COLO668 (cell line): ENCODE results near the gene RAVER2.
"Not testable (repeated sequence)": the region's sequence is repeated elsewhere in the genome, so short reads cannot be mapped to it uniquely, and the experiment has no call there.

Experiments used
- DNase-seq: peaks from one replicate; lab custom pipeline; 2025; ENCODE audit not compliant: unreplicated experiment; lab: John Stamatoyannopoulos, UW

RAVER2 gene

DNA sequence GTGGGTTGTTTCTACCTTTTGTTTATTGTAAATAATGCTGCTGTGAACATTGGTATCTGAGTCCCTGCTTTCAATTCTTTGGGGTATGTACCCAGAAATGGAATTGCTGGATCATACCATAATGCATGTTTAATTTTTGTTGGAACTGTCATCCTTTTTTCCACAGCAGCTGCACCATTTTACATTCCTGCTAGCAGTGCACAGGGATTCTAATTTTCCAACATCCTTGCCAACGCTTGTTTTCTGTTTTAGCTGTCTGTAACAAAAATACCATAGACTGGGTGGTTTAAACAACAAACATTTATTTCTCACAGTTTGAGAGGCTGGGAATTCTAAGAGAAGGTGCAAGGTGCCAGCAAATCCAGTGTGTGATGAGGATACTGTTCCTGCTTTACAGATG, 65.1 kb downstream of the RAVER2 start:
- no peak for DNase-seq

DNA sequence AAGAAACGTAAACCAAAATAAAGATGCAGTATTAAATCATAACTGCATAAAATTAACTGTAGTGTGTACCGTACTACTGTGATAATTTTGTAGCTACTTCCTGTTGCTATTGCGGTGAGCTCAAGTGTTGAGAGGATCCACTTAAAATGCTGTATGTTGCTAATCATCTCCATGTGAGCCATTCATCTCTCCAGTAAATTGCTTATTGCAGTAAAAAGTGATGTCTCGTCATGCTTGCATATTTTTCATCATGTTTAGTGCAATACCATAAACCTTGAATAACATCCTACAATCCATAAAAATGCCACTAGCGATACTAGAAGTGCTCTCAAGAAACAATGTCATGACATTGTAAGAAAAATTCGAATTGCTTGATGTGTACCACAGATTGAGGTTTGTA, 66.3 kb downstream of the RAVER2 start:
- DNase-seq: no peak

DNA sequence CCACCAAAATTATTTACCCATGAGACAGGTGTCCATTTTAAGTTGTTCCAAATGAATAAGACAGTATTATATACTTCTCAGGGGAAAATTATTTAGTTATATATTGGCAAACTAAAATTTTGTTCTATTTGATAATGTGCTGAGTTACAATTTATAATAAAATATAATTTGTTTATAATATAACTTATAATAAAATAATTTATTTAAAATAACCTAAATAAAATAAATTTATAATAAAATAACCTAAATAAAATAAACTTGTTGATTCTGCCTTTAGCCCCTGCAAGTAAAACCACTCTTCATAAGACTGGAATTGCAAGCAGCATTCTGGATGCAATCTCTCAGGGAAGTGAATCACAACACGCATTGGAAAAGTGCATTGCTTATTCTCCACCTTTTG, 69.6 kb downstream of the RAVER2 start:
- no peak for DNase-seq

DNA sequence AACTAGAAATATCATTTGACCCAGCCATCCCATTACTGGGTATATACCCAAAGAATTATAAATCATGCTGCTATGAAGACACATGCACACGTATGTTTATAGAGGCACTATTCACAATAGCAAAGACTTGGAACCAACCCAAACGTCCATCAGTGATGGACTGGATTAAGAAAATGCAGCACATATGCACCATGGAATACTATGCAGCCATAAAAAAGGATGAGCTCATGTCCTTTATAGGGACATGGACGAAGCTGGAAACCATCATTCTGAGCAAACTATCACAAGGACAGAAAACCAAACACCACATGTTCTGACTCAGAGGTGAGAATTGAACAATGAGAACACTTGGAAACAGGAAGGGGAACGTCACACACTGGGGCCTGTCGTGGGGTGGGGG, 72.5 kb downstream of the RAVER2 start:
- not testable (repeated sequence) for DNase-seq

DNA sequence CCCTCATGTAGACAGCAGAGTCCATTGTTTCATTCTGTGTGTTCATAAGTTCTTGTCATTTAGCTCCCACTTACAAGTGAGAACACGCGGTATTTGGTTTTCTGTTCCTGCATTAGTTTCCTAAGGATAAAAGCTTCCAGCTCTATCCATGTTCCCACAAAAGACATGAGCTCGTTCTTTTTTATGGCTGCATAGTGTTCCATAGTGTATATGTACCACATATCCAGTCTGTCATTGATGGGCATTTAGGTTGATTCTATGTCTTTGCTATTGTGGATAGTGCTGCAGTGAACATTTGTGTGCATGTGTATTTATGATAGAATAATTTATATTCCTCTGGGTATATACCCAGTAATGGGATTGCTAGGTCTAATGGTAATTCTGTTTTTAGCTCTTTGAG, 75.7 kb downstream of the RAVER2 start:
- not testable (repeated sequence) for DNase-seq

DNA sequence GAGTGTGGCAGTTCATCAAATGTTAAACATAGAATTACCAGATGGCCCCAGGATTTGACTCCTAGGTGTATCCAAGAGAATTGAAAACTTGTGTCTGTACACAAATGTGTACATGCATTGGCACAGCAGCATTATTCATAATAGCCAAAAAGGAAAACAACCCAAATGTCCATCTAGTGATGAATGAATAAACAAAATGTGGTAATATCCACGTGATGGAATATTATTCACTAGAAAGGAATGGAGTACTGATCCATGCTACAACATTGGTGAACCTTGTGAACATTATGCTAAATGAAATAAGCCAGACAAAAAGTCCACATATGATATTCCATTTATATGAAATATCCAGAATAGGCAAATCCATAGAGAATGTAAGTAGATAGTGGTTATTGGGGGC, 77.7 kb downstream of the RAVER2 start:
- DNase-seq: no peak

DNA sequence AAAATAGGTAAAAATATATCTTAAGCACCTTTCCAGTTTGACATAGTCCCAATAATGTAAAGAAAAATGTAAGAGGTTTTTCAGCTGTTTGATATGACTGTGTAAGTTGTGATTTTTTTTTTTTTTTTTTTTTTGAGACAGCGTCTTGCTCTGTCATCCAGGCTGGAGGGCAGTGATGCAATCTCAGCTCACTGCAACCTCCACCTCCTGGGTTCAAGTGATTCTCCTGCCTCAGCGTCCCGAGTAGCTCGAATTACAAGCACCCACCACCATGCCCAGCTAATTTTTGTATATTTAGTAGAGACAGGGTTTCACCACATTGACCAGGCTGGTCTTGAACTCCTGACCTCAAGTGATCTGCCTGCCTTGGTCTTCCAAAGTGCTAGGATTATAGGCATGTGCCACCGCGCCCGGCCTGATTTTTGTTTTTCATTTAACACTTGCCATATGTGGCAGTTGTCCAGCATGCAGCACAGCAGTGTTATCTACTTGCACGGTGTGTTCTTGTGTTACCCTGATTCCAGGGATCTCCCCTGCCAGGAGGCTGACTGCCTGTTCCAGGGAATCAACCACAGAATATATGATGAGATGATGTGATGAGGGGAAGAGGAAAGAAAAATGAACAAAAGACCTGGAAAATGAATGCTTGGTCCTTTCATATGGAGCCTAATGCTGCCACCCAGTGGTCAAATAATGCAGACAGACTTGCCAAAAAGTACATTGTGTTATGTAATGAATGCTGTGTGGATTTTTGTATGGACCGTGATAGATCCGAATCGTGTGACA, 79.0 kb downstream of the RAVER2 start:
- peak; percentile 83 for DNase-seq

DNA sequence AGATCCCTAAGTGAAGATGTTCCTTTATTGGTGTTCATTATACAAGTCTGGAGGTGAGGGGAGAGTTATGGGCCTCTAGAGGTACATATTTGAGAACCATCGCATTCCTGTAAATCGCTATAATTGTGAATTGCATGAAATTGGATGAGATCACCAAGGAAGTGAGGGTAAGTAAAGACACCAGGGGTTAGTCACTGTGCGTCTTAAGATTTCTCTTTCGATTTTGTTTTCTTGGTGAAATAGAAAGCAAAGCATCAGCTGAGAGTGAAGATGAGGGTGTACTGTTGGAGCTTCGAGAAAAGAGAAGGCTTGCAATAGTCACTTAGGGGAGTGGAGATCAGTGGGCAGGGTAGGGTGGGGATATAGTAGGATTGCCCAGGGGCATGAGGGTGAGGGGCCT, 82.1 kb downstream of the RAVER2 start:
- DNase-seq: no peak

DNA sequence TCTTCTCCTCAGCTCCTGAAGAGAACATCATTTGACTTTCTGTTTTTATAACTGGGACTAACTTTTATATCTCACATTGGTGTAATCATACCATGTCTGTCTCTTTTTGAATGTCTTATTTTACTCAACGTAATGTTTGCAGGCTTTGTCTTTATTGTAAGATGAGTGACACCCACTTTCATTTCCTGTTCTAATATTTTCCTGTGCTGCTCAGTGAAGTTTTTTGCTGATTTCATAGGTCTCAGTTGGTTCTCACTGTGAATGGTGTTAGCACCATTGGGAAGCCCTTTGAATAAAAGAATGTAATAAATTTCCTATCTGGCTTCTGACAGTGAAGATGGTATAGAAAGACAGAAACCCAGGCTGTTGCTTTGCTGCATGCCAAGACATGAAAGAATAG, 84.0 kb downstream of the RAVER2 start:
- DNase-seq: no peak

DNA sequence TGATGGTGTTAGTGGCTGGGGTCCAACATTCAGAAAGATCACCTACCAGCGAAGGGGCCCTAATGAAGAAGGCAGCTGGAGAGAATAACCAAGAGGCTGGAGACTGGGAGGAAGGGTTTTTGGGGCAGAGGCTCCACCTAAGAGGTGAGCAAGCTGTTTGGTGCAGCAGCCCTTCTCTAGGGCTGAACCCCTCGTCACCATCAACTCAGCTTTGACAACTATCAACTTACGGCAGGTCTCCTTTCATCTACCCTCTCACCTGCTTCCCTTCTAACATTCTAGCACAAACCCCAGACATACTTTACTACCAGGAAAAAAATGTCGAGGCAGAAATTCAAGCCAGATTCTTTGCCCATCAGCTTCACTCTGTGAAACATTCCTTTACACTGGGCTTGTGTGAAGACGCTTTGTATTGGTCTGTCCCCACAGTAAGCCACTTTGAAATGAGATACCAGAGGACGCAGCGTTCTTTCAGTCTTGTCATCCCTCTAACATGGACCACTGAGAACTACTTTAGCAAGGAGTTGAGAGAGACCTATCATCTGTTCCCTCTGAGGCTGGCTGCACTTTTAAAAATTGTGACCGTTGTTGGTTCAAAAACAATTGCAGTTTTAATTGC, 84.6 kb downstream of the RAVER2 start:
- no peak for DNase-seq

DNA sequence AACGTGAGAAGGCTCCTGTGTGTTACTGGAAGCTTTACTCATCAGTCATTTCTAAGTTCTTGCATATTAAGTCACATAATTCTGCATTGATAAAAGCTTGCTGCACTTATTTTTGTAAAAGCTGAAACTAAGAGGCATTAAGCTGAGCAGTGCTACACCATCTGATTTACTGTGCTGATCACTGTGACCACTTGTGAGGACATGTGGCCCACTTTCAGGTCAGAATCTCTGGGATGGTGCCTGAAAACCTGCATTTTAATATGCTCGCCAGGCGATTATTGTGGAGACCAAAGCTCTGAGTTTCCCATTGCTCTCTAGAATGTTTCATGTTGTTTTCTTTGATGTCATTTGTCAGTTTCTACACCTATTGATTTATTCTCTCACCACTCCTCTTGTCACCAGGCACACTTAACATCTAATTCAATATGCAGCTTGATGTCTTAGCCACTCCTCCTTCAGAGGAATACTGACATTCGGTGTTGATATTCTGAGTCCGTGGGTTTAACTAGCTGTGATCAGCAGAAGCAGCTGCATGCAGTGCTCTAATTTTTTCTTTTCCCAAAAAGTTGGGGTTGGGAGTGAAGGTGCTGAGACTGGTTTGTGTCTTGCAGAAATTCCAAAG, 85.3 kb downstream of the RAVER2 start:
- no peak for DNase-seq

DNA sequence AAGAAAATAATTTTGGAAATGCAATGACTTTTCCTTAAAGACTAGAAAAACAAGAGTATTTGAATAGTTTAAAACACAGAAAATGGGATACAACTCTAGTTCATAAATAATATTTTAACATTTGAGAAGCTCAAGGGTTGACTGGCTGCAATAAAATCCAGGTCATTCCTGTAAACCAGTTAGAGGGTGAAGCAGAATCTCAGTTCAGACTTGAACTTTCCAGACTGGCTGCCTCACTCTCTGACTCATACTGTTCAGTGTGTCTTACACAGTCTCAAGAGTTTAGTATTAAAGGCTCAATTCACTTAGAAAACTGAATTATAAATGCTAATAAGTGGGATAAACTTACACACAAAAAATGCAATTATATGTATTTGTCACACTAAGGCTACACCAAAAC, 89.9 kb downstream of the RAVER2 start:
- DNase-seq: no peak

DNA sequence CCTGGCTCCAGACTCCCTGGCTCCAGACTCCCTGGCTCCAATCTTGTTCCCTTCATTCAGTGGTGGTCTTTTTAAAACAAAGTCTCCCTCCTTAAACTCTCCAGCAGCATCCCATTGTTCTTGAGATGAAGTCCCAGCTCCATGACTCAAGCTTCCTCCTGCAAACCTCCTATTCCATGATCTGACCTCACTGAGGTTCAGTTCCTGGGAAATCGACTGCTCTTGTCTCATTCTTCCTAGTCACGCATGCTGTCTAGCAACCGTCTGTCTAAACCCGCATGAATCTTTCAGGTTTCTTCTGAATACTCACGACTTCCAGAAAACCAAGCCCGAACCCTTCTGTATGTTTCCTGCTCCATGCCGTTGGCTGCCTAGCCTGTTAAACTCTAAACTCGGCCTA, 91.9 kb downstream of the RAVER2 start:
- no peak for DNase-seq

DNA sequence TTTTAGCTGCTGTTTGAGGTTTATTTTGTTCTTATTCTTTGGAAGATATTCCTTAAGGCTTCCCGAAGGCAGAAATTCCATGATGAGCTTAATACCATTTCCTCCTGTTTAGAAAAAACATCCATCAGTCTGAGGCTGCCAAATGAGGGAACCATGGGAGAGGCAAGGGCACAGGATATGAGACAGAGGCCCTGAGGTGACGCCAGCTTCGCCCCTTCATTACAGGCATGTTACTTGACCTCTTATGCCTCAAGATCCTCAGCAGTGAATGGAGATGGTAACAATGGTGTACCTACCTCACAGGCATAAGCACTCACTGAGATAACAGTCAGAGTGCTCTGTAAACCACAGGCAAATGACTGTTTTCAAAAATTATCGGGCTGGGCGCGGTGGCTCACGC, 93.6 kb downstream of the RAVER2 start:
- DNase-seq: no peak

DNA sequence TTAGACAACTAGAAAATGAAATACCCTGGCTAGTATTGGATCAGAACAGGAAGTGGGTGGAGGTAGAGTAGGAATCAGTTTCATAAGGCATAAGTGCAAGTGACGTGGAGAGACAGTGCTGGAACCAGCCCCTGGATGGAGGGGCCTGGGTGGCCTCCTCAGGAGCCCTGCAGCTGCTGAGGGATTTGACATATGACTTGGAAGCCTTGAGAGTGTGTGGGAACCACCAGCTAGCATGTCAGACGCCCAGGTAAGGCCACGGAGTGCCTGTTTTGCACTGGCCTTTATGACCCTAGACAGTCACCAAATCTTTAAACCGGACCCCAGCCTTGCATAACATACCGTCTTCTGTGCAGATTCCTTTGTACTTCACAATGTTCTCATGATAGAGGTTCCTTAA, 94.4 kb downstream of the RAVER2 start:
- DNase-seq: no peak

DNA sequence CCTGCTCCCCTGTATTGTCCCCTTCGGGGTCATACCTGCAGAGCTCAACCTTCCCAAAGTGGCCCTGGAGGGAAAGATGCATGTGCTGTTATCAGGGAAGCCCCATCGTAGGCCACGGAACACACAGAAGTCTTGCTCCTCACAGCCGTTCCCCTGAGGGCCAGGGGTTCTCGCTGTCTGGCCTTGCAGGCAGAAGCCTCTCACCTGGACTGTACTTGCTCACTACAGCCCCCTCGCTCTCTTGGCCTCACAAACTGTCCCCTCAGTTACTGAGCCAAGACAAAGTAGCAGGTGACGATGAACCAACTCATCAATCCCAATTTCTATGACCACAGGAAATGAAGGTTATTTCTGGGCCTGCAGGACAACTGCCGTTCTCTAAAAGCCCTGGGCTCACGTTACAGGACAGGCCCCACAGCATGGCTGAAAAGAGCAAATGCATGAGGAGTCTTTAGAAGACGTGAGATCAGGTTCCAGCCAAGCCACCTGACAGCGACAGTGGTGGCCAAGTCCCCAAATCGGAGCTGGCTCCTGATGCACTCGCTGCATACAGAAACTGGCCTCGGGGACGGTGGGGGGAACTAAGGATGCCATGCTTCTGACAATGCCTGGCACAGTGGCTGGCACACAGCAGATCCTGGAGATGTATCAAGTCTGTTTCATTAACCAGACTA, 95.0 kb downstream of the RAVER2 start:
- no peak for DNase-seq

DNA sequence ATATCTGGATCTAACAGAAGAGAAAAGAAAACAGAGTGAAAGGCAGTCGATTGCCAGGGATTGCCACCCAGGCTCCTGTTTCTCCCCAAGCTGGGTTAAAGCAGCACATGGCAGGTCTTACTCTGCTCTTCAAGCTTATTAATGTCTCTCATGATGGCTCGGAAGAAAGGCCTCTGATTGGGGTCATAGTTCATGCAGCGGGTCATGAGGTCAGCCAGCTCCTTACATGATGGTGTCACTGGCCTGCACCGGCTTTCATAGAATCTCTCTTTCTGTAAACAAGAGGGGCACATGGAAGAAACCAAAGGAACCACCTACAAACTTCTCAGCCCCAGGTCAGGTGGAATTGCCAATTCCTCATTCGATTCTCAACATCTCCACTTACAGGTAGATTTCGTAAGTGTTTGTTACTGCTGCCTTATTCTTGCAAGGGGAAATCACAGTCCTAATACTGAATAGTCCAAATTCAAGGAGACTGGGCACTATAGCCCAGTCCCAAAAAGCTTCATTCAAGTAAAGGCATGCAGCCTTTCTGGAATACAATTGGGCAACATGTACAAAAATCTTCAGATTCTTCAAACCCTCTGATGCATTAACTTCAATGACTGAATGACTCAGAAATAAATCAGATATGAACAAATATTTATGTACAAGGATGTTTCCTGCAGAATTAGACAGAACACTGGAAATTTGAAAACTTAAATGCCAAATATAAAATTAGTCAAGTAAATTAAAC, 96.6 kb downstream of the RAVER2 start:
- no peak for DNase-seq

DNA sequence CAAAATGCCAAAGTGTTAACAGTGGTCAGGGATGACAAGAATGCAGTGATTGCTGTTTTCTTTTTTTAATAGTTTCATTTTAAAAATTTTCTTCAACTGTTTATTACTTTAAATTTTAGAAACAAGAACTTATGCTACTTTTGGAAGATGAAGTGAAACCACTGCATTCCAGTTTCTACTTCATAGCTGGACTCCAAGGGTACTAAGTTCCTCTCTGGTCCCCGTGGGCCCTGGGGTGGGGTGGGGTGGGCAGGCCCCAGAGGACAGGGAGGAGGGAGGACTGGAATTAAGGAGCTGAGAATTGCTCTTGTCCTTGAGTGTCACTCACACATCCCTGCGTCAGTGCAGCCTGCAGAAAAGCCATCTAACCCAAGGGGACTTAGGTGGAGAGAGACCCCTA, 97.3 kb downstream of the RAVER2 start:
- DNase-seq: no peak

DNA sequence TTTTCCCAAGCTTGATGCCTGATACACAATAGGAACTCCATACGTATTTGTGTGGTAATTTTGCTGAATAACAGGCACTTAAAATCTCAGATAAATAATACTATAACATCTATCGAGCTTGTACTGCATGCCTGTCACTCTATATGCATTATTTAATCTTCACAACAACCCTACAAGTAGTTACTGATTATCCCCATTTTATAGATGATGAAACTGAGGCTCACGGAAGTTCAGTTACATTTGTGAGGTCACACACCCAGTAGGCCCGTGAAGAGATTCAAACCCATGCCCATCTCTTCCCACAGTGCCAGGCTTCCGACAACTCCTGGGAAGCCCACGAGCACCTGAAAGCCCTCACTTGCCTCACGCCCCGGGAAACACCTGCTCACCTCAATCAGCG, 98.8 kb downstream of the RAVER2 start:
- no peak for DNase-seq

DNA sequence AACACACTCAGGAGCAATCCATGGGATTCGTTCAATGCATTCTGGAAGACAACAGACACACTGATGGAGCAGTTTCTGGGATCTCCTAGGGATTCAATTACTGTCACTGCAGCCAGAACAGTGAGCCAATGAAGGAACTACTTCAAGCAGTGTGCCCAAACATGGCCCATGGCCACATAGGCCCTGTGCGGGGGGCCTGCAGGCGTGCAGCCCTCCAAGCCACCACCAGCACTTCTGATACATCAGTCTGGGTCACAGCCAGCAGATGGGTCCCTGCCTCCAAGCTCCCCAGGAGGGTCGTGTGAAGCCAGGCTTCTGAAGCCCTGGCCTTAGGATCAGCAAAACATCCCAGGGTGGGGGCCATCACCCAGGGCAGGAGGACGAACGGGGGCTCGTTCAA, 99.3 kb downstream of the RAVER2 start:
- no peak for DNase-seq

DNA sequence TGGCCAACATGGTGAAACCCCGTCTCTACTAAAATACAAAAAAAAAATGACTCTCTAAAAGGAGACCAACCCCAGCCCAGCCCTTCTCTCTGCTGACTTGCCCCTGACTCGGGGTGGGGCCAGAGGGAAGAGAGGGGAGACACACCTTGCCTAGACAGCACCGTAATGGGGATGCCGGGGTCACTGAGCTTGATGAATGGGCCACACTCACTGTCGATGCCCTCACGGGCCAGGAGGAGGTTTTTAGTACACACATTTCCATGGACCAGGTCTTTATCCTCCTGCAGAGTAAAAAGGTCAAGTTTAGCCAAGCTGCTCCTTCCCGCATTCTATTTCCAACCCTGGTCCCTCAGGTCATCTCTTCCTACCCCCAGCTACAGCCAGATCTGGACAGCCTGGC, 99.7 kb downstream of the RAVER2 start:
- no peak for DNase-seq
